Measurements from ENCODE around the gene PPARA.

PPARA gene

GRCh38 chr22:46286941-46287872, 136.9 kb downstream of the PPARA start:
- no peak for TF ChIP-seq CTCF (IDR thresholded peaks at IDR 0.05; ENCODE audit: low read depth, low read length)
- in situ Hi-C loops (cut with HindIII; ENCODE audit: low sequenced_read_pairs): no loop called here
- no peak for DNase-seq (ENCODE audit: low read depth, low spot score)
- H3K4me3 ChIP-seq (ENCODE audit: low read depth, low read length): no peak overlapping the region

GRCh38 chr22:46287873-46288751, 137.8 kb downstream of the PPARA start:
- no peak for TF ChIP-seq CTCF (IDR thresholded peaks at IDR 0.05; ENCODE audit: low read depth, low read length)
- no peak overlapping the region for H3K4me3 ChIP-seq (ENCODE audit: low read depth, low read length)
- in situ Hi-C loops (cut with HindIII; ENCODE audit: low sequenced_read_pairs): no loop called here
- no peak for DNase-seq (ENCODE audit: low read depth, low spot score)

GRCh38 chr22:46288846-46289243, 138.5 kb downstream of the PPARA start:
- H3K4me3 ChIP-seq (ENCODE audit: low read depth, low read length): no peak overlapping the region
- no peak for TF ChIP-seq CTCF (IDR thresholded peaks at IDR 0.05; ENCODE audit: low read depth, low read length)
- DNase-seq (ENCODE audit: low read depth, low spot score): no peak
- in situ Hi-C loops (cut with HindIII; ENCODE audit: low sequenced_read_pairs): no loop called here

- DNase-seq (ENCODE audit: low read depth, low spot score): no peak
These were observed 139.0 kb downstream of the PPARA start for GRCh38 chr22:46289244-46289891.

GRCh38 chr22:46290121-46290842, 140.0 kb downstream of the PPARA start:
- in situ Hi-C loops (cut with HindIII; ENCODE audit: low sequenced_read_pairs): no loop called here
- no peak overlapping the region for H3K4me3 ChIP-seq (ENCODE audit: low read depth, low read length)
- TF ChIP-seq CTCF (IDR thresholded peaks at IDR 0.05; ENCODE audit: low read depth, low read length): no peak
- DNase-seq (ENCODE audit: low read depth, low spot score): no peak

More at GRCh38 chr22:46289244-46289891, 139.0 kb downstream of the PPARA start:
- no peak for TF ChIP-seq CTCF (IDR thresholded peaks at IDR 0.05; ENCODE audit: low read depth, low read length)
- no peak overlapping the region for H3K4me3 ChIP-seq (ENCODE audit: low read depth, low read length)
- in situ Hi-C loops (cut with HindIII; ENCODE audit: low sequenced_read_pairs): no loop called here

Data from astrocyte of the spinal cord (primary cell).